HG03439 (cell line): Measurements from ENCODE around the gene SGMS1.
"Not testable (repeated sequence)": the region's sequence is repeated elsewhere in the genome, so short reads cannot be mapped to it uniquely, and the experiment has no call there.

Experiments used
- ATAC-seq: cut with Tn5 transposase; IDR thresholded peaks from one replicate; pipeline ENCODE4 v1.9.1; 2021; ENCODE audit warnings: mild to moderate bottlenecking, moderate library complexity; ENCODE audit not compliant: unreplicated experiment

Gene SGMS1

GRCh38 chr10:50541317-50541716 is 82.4 kb downstream of the SGMS1 start:
- ATAC-seq = no peak

- ATAC-seq = no peak
These were observed 83.0 kb downstream of the SGMS1 start for GRCh38 chr10:50540826-50541122.

GRCh38 chr10:50540069-50540825 is 83.5 kb downstream of the SGMS1 start:
- peak; percentile 49 for ATAC-seq

- no peak for ATAC-seq
These were observed 85.0 kb downstream of the SGMS1 start for GRCh38 chr10:50538555-50539398.

- no peak for ATAC-seq
These were observed 87.0 kb downstream of the SGMS1 start for GRCh38 chr10:50536617-50537240.

GRCh38 chr10:50534748-50535376 is 88.9 kb downstream of the SGMS1 start:
- ATAC-seq = not testable (repeated sequence)

- ATAC-seq = no peak
These were observed 90.5 kb downstream of the SGMS1 start for GRCh38 chr10:50533296-50533695.

GRCh38 chr10:50531388-50532077 is 92.2 kb downstream of the SGMS1 start:
- ATAC-seq = no peak

- no peak for ATAC-seq
These were observed 94.1 kb downstream of the SGMS1 start for GRCh38 chr10:50529660-50530059.

GRCh38 chr10:50528206-50528605 is 95.5 kb downstream of the SGMS1 start:
- ATAC-seq = no peak

GRCh38 chr10:50527442-50528043 is 96.2 kb downstream of the SGMS1 start:
- no peak for ATAC-seq

- ATAC-seq = no peak
These were observed 97.6 kb downstream of the SGMS1 start for GRCh38 chr10:50526185-50526584.

- ATAC-seq = no peak
These were observed 100.4 kb downstream of the SGMS1 start for GRCh38 chr10:50523357-50523756.

- ATAC-seq = no peak
These were observed 100.8 kb downstream of the SGMS1 start for GRCh38 chr10:50522908-50523307.

GRCh38 chr10:50520115-50520514 is 103.6 kb downstream of the SGMS1 start:
- ATAC-seq = no peak

- ATAC-seq = no peak
These were observed 106.1 kb downstream of the SGMS1 start for GRCh38 chr10:50517626-50518025.

- ATAC-seq = no peak
These were observed 107.6 kb downstream of the SGMS1 start for GRCh38 chr10:50516171-50516570.

GRCh38 chr10:50515420-50515819 is 108.3 kb downstream of the SGMS1 start:
- ATAC-seq = no peak

GRCh38 chr10:50514995-50515394 is 108.8 kb downstream of the SGMS1 start:
- no peak for ATAC-seq

- ATAC-seq = no peak
These were observed 109.8 kb downstream of the SGMS1 start for GRCh38 chr10:50513956-50514355.
